GM12878 (cell line): ENCODE results near the gene TP63. TPM values are rescaled to one million over a fixed set of nuclear protein-coding genes. Genes with fewer than 3 reads are reported as not detected.

Experiments used
- ATAC-seq: fragments of 200-7000 bp; cut with Tn5 transposase; 3 replicates; pipeline ENCODE4 v1.9.1; 2020; ENCODE audit warnings: mild to moderate bottlenecking, moderate library complexity
- BruUV-seq: library from RNA; stranded (reverse); fragments of 400-500 nt; replicated peaks from 2 replicates; lab custom pipeline; 2021; lab: Mats Ljungman, UMichigan
- CTCF ChIA-PET: fragments of 300-600 bp; sonication (Branson Sonifier 250); formaldehyde crosslinking; extraction: SDS; loops from one replicate; lab custom pipeline; 2021; ENCODE audit warnings: inconsistent platforms; lab: Yijun Ruan, JAX
- POLR2A ChIA-PET: fragments of 350-600 bp; formaldehyde crosslinking; extraction: SDS; loops from one replicate; lab custom pipeline; 2021; ENCODE audit warnings: inconsistent platforms; lab: Charles Lee
- RAD21 ChIA-PET: fragments of 300-600 bp; sonication (Branson Sonifier 250); formaldehyde crosslinking; loops from one replicate; lab custom pipeline; 2023; ENCODE audit warnings: antibody characterized with exemption; ENCODE audit not compliant: unreplicated experiment; lab: Charles Lee
- SMC1A ChIA-PET: fragments of 300-600 bp; sonication (Branson Sonifier 250); formaldehyde crosslinking; loops from one replicate; lab custom pipeline; 2023; ENCODE audit not compliant: unreplicated experiment, uncharacterized antibody; lab: Charles Lee
- DNase-seq: peaks from one replicate; pipeline ENCODE4 v3.0.0-alpha.2; 2011; ENCODE audit warnings: low read depth, low spot score
- FAIRE-seq: peaks from 3 replicates; lab custom pipeline; 2011; peaks lifted over from hg19 to GRCh38; lab: Jason Lieb, UNC
- H2AFZ ChIP-seq: 2 replicates; pipeline ENCODE4 v1.6.0; 2011; ENCODE audit warnings: low read depth, low read length, control low read depth; ENCODE audit not compliant: control insufficient read depth
- H3K27ac ChIP-seq: 2 replicates; pipeline ENCODE4 v1.5.1; 2011; ENCODE audit warnings: control low read depth; ENCODE audit not compliant: control insufficient read depth, insufficient read depth
- H3K27me3 ChIP-seq, 2 experiments: replicated peaks in 1 of 2; 2 replicates each; pipeline versions ENCODE4 v1.6.0 to v1.6.1; 2011; ENCODE audit warnings: low read length in 1 of 2; ENCODE audit not compliant: control insufficient read depth in 2 of 2, insufficient read depth in 2 of 2
- H3K36me3 ChIP-seq, 2 experiments: 2 replicates each; pipeline ENCODE4 v1.5.1; 2011; ENCODE audit warnings: low read length in 1 of 2; ENCODE audit not compliant: control insufficient read depth in 2 of 2, insufficient read depth in 2 of 2
- H3K4me1 ChIP-seq: 2 replicates; pipeline ENCODE4 v1.6.1; 2011; ENCODE audit warnings: mild to moderate bottlenecking, low read length, moderate library complexity, mixed read lengths; ENCODE audit not compliant: control insufficient read depth, insufficient read depth
- H3K4me2 ChIP-seq: 2 replicates; pipeline ENCODE4 v1.6.0; 2011; ENCODE audit warnings: control low read depth; ENCODE audit not compliant: control insufficient read depth, insufficient read depth
- H3K4me3 ChIP-seq: fragments of 200-600 bp; sonication (generic); 2 replicates; pipeline ENCODE4 v1.5.1; 2016
- H3K79me2 ChIP-seq: 2 replicates; pipeline ENCODE4 v1.6.0; 2011; ENCODE audit warnings: low read length; ENCODE audit not compliant: control insufficient read depth, insufficient read depth
- H3K9ac ChIP-seq: 2 replicates; pipeline ENCODE4 v1.8.0; 2011; ENCODE audit warnings: low read length, control low read depth, mixed read lengths; ENCODE audit not compliant: control insufficient read depth, insufficient read depth
- H3K9me3 ChIP-seq: replicated peaks from 3 replicates; pipeline ENCODE4 v1.5.1; 2011; ENCODE audit warnings: mild to moderate bottlenecking, low read length; ENCODE audit not compliant: control insufficient read depth, insufficient read depth
- H4K20me1 ChIP-seq: 2 replicates; pipeline ENCODE4 v1.6.0; 2011; ENCODE audit not compliant: control insufficient read depth, insufficient read depth
- EGR1 ChIP-seq, 2 experiments: IDR thresholded peaks; 1 replicate in 1 of 2; 2 replicates in 1 of 2; pipeline ENCODE4 v1.6.1; 2011 to 2012; ENCODE audit warnings: low read depth in 2 of 2, low read length in 2 of 2, borderline replicate concordance in 1 of 2, mild to moderate bottlenecking in 1 of 2, moderate library complexity in 1 of 2
- EP300 ChIP-seq, 2 experiments: fragments of 150-350 bp in 1 of 2; IDR thresholded peaks; 2 replicates each; pipeline ENCODE4 v1.6.1; 2011 to 2012; ENCODE audit warnings: low read depth in 2 of 2, low read length in 2 of 2, borderline replicate concordance in 1 of 2, improper control_type of control experiment in 1 of 2, inconsistent platforms in 1 of 2; ENCODE audit not compliant: control insufficient read depth in 1 of 2
- JUND ChIP-seq: IDR thresholded peaks from 2 replicates; pipeline ENCODE4 v1.6.1; 2012; ENCODE audit warnings: low read depth, mild to moderate bottlenecking, low read length, improper control_type of control experiment, moderate library complexity
- LARP7 ChIP-seq: fragments of 450-650 bp; IDR thresholded peaks from 2 replicates; pipeline ENCODE4 v1.6.1; 2017; ENCODE audit warnings: mild to moderate bottlenecking
- NFIC ChIP-seq: IDR thresholded peaks from 2 replicates; pipeline ENCODE4 v1.6.1; 2012; ENCODE audit warnings: low read depth, mild to moderate bottlenecking, inconsistent platforms, low read length, moderate library complexity
- PML ChIP-seq: IDR thresholded peaks from 2 replicates; pipeline ENCODE4 v1.6.1; 2012; ENCODE audit warnings: low read length, inconsistent platforms
- RAD21 ChIP-seq: IDR thresholded peaks from 2 replicates; pipeline ENCODE4 v1.6.1; 2011; ENCODE audit warnings: mild to moderate bottlenecking, low read depth, low read length, moderate library complexity; ENCODE audit not compliant: insufficient read depth
- SMAD5 ChIP-seq: IDR thresholded peaks from 2 replicates; pipeline ENCODE4 v1.6.1; 2016; ENCODE audit warnings: antibody characterized with exemption, low read depth
- ZNF274 ChIP-seq: IDR thresholded peaks from one replicate; pipeline ENCODE4 v1.8.0; 2011; ENCODE audit not compliant: insufficient read length, insufficient read depth
- ZZZ3 ChIP-seq: IDR thresholded peaks from 2 replicates; pipeline ENCODE4 v1.6.1; 2011; ENCODE audit warnings: low read depth; ENCODE audit not compliant: control insufficient read depth, insufficient read length
- WGBS: methylation state at CpG from one replicate; pipeline ENCODE4 v1.1.6; 2016; ENCODE audit warnings: low lambda C conversion rate; ENCODE audit not compliant: insufficient replicate concordance, insufficient coverage; ENCODE audit errors: missing lambda C conversion rate; 5-methylcytosine and 5-hydroxymethylcytosine counted together
- in situ Hi-C: fragments of 300-500 bp; cut with MboI; formaldehyde crosslinking; loops from 9 replicates; pipeline ENCODE4 v1.14.3; 2018; ENCODE audit warnings: mixed read lengths
- intact Hi-C: fragments of 100-400 bp; cut with micrococcal nuclease; formaldehyde crosslinking; loops from one replicate; pipeline ENCODE4 v1.14.2; 2022; ENCODE audit not compliant: unreplicated experiment
- polyA plus RNA-seq, 11 experiments: library from polyadenylated mRNA; depleted of rRNA in 4 of 11; unstranded in 6 of 11; stranded (reverse) in 5 of 11; fragments of >200 nt; fragmentation: Nextera tagmentation in 4 of 11; fragmentation: Illumina TruSeq in 1 of 11; extraction: Ambion mirVana in 4 of 11; extraction: Trizol in 1 of 11; gene quantifications; 1 replicate in 1 of 11; 2 replicates in 10 of 11; pipeline versions ENCODE4 v1.2.1 to v1.2.3, GENCODE V29; 2011 to 2016; ENCODE audit warnings: inconsistent platforms in 2 of 11, missing spikeins in 2 of 11, low read depth in 1 of 11
- total RNA-seq, 4 experiments: library from RNA; depleted of rRNA in 3 of 4; stranded (reverse); fragments of >200 nt in 3 of 4; fragmentation: Illumina TruSeq in 1 of 4; extraction: Trizol in 1 of 4; gene quantifications; 2 replicates each; pipeline versions ENCODE4 v1.2.1 to v1.2.3, GENCODE V29; 2013 to 2021
- TF ChIP-seq, protein P1 (sequence below): IDR thresholded peaks from 2 replicates; pipeline ENCODE4 v1.6.1; 2011; ENCODE audit warnings: low read depth, low read length, improper control_type of control experiment, borderline replicate concordance

The TP63 gene
- total and polyA plus RNA-seq, 10 of the 15 experiments (the other 5 are each of a cell fraction or from before 2014, with no cell fraction given): 1.4 to 10.8 (median 6.2) TPM

- TF ChIP-seq PML (no peak), NFIC (no peak), JUND (no peak), ZNF274 (no peak), EGR1 (IDR thresholded peaks at IDR 0.05; ENCODE audit: borderline replicate concordance in 1 of 2, low read depth in 2 of 2, low read length in 2 of 2) (no peak), LARP7 (no peak), SMAD5 (no peak)
- TF ChIP-seq, protein P1, sequence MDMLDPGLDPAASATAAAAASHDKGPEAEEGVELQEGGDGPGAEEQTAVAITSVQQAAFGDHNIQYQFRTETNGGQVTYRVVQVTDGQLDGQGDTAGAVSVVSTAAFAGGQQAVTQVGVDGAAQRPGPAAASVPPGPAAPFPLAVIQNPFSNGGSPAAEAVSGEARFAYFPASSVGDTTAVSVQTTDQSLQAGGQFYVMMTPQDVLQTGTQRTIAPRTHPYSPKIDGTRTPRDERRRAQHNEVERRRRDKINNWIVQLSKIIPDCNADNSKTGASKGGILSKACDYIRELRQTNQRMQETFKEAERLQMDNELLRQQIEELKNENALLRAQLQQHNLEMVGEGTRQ: no peak
Observed at GRCh38 chr3:189625572-189625971, 5.6 kb upstream of the TP63 start (continued).

DNA sequence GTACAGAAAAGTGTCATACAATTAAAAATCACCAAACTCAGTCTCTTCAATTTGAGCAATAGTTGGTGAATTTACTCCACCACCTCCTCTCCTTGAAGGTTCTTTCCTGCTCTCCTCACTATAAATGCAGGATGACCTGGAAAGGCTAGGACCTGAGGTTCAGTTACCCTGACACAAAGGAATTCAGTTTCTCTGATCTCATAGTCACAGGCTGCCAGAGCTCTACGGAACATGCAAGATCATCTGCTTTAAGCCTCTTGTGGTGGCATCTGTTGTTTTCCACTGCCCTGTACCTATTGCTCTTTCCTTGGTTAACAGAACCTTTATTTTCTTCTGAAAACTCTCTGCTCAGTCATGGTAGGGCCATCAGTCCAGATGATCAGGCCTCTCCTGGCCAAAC, 4.9 kb upstream of the TP63 start:
- SMC1A ChIA-PET: interaction anchor here (0.6 to 2.6 kb wide), 13 partner anchors 10 to 948 kb away, joined by 3 to 13 read pairs (median 4); no protein-coding TSS in a partner anchor
- ATAC-seq (no peak), FAIRE-seq (no peak), DNase-seq (no peak)
- POLR2A ChIA-PET: interaction anchor here (1.0 to 1.1 kb wide), 3 partner anchors 9 to 114 kb away, joined by 3 read pairs; no protein-coding TSS in a partner anchor
- Histone ChIP-seq H3K27ac (no peak overlapping the region), H3K4me3 (no peak overlapping the region), H3K9me3 (no peaks in the 10 kb centered on the region; the same call in 1 of the 3 replicates), H3K27me3 (no peaks in the 10 kb centered on the region), H3K36me3 (no peaks in the 10 kb centered on the region), H3K4me1 (peaks cover 33% of the 10 kb centered on the region; the same call in 1 of the 2 replicates), H3K79me2 (peaks cover 3% of the 10 kb centered on the region; the same call in 1 of the 2 replicates), H3K4me2 (no peak overlapping the region), H4K20me1 (no peaks in the 10 kb centered on the region), H3K9ac (no peak overlapping the region), H2AFZ (peak overlapping the region; percentile 30; the same call in 1 of the 2 replicates)
- intact Hi-C loops (no loop called here), in situ Hi-C loops (no loop called here)
- RAD21 ChIA-PET: interaction anchor here (0.8 to 1.5 kb wide), 6 partner anchors 7 to 322 kb away, joined by 3 to 4 read pairs (median 3); no protein-coding TSS in a partner anchor
- no TSS peak for BruUV-seq
- WGBS: 90% methylated on average over 1 of the region's 1 CpG
- CTCF ChIA-PET: interaction anchor here (1.1 to 1.7 kb wide), 2 partner anchors 11 to 354 kb away, joined by 5 to 6 read pairs; no protein-coding TSS in a partner anchor
- TF ChIP-seq ZZZ3 (no peak), EP300 (IDR thresholded peaks at IDR 0.05; ENCODE audit: borderline replicate concordance in 1 of 2, control insufficient read depth in 1 of 2, low read depth in 2 of 2, low read length in 2 of 2) (no peak), RAD21 (0 out of 2 replicates have a peak, but pooled peaks have one; percentile 1)
